Pancreas (tissue), 10 donors: ENCODE measurements around the gene RAB3C. TPM values are rescaled to one million over a fixed set of nuclear protein-coding genes. Genes with fewer than 3 reads are reported as not detected.

Experiments used
- ATAC-seq, 4 donors: fragments of 200-7000 bp; cut with Tn5 transposase; one replicate each; pipeline versions ENCODE4 v1.8.0 to v1.9.1; 2020; ENCODE audit warnings: mild to moderate bottlenecking in 4 of 4, moderate library complexity in 4 of 4
- DNase-seq, 6 donors: peaks; one replicate each; pipeline ENCODE4 v3.0.0-alpha.2; 2020
- FAIRE-seq: peaks from 2 replicates; lab custom pipeline; 2012; peaks lifted over from hg19 to GRCh38; lab: Jason Lieb, UNC
- H3K27ac ChIP-seq, 4 donors: fragments of 200-600 bp; sonication (generic); 1 replicate in 3 of 4; 2 replicates in 1 of 4; pipeline versions ENCODE4 v1.5.0 to v1.8.0; 2020
- H3K27me3 ChIP-seq, 4 donors: fragments of 200-600 bp; one replicate each; pipeline ENCODE4 v1.8.0; 2021
- H3K36me3 ChIP-seq, 3 donors: fragments of 200-600 bp; sonication (generic) in 1 of 3; one replicate each; pipeline versions ENCODE4 v1.5.0 to v1.8.0; 2020 to 2021
- H3K4me1 ChIP-seq, 3 donors: fragments of 200-600 bp; one replicate each; pipeline ENCODE4 v1.8.0; 2021
- H3K4me3 ChIP-seq, 4 donors: fragments of 200-600 bp; sonication (generic) in 2 of 4; one replicate each; pipeline versions ENCODE4 v1.5.0 to v1.8.0; 2020 to 2021
- H3K9me3 ChIP-seq, 4 donors: fragments of 200-600 bp; one replicate each; pipeline ENCODE4 v1.8.0; 2021
- WGBS, 2 donors: extraction: QIAGEN DNeasy Blood & Tissue Kit; methylation state at CpG; one replicate each; pipeline ENCODE4 v1.1.7; 2013; 5-methylcytosine and 5-hydroxymethylcytosine counted together
- intact Hi-C, 3 donors: fragments of 100-400 bp; cut with DNase I; formaldehyde crosslinking; loops; one replicate each; pipeline versions ENCODE4 v1.11.1 to v1.14.2; 2022
- polyA plus RNA-seq, 2 donors: library from polyadenylated mRNA; stranded (reverse); fragments of 200-250 nt; gene quantifications; one replicate each; pipeline ENCODE4 v1.2.3, GENCODE V29; 2013
- total RNA-seq, 6 donors: library from RNA; stranded (reverse); fragmentation: NEBNext Ultra II Directional in 4 of 6; extraction: Animal tissue kit (Norgen Biotek cat#: 25700) in 4 of 6; gene quantifications; one replicate each; pipeline versions ENCODE4 v1.2.1 to v1.2.4, GENCODE V29; 2021 to 2023
- TF ChIP-seq, protein P1 (sequence below), 4 donors: fragments of 200-600 bp; sonication (generic) in 3 of 4; IDR thresholded peaks; one replicate each; pipeline versions ENCODE4 v1.5.0 to v1.8.0; 2021; ENCODE audit warnings: antibody characterized with exemption in 4 of 4
- donor health status: healthy with polysubstance abuse.
- donor health status: DM: no; HTN: no; CAD: no; lungs with moderate emphysema.
- donor health status: DM: no; HTN: no; CAD: no.
- donor health status: control.
- donor health status: control.
- donor health status: Bipolar disorder and iron deficiency.
- donor health status: DM: yes; HTN: yes; CAD: no.
- donor health status: DM: no; HTN: no; CAD: no.
- donor health status: DM: no; HTN: no; CAD: no.
- donor health status: DM: yes; HTN: yes; CAD: no.

The RAB3C gene
- total and polyA plus RNA-seq, 8 donors = 1.7 to 9.0 (median 4.8) TPM

DNA sequence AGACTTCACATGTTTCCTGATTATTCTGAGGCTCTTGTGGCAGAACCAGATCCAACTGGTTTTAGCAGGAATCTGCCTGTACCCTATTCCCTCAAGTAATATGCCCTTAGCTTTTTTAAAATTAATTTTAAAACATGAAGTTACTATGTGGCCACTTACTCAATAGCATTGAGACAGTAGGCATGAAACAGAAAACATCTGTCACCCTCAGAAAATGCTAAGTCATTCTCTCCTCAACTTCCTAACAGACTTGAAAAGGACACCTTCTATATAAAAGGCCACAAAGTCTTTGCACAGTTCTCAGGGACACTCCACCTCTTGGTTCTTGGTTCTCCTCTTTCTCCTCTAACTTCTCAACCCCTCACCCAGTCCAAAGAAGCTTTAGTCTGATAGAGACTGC, 277.8 kb downstream of the RAB3C start:
- Histone ChIP-seq H3K27me3 (peaks cover 0 to 14% (median 0%) of the 10 kb centered on the region in 4 donors), H3K4me1 (peaks cover 0 to 11% (median 0%) of the 10 kb centered on the region in 3 donors), H3K36me3 (no peaks in the 10 kb centered on the region), H3K4me3 (no peak overlapping the region), H3K9me3 (no peaks in the 10 kb centered on the region), H3K27ac (no peak overlapping the region)
- ATAC-seq = no peak
- FAIRE-seq = no peak
- TF ChIP-seq, protein P1, sequence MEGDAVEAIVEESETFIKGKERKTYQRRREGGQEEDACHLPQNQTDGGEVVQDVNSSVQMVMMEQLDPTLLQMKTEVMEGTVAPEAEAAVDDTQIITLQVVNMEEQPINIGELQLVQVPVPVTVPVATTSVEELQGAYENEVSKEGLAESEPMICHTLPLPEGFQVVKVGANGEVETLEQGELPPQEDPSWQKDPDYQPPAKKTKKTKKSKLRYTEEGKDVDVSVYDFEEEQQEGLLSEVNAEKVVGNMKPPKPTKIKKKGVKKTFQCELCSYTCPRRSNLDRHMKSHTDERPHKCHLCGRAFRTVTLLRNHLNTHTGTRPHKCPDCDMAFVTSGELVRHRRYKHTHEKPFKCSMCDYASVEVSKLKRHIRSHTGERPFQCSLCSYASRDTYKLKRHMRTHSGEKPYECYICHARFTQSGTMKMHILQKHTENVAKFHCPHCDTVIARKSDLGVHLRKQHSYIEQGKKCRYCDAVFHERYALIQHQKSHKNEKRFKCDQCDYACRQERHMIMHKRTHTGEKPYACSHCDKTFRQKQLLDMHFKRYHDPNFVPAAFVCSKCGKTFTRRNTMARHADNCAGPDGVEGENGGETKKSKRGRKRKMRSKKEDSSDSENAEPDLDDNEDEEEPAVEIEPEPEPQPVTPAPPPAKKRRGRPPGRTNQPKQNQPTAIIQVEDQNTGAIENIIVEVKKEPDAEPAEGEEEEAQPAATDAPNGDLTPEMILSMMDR (IDR thresholded peaks at IDR 0.05) = no peak
- intact Hi-C loops = no loop called here
- no peak for DNase-seq

DNA sequence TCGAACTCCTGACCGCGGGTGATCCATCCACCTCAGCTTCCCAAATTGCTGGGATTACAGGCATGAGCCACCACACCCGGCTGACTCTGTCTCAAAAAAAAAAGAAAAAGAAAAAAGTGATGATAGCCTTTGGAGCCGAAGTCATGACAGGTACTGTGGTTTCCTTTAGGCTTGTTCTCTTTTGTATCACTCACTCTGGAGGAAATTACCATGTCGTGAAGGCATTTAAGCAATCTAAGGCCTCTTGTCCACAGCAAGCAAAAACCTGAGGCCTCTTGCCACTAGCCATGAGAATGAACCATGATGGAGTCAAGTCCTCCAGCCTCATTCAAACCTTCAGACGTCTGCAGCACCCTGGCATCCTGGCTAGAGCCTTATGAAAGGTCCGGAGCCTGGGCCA, 286.1 kb downstream of the RAB3C start:
- ATAC-seq = no peak
- H3K27ac ChIP-seq = no peak overlapping the region
- FAIRE-seq = no peak
- H3K27me3 ChIP-seq = peaks cover 0 to 7% (median 0%) of the 10 kb centered on the region in 4 donors
- H3K4me1 ChIP-seq = no peaks in the 10 kb centered on the region
- H3K36me3 ChIP-seq = no peaks in the 10 kb centered on the region
- WGBS, 2 donors = 51 to 86% methylated on average over 8 of the region's 8 CpGs
- intact Hi-C loops = no loop called here
- DNase-seq = no peak
- TF ChIP-seq, protein P1 (IDR thresholded peaks at IDR 0.05) = no peak
- H3K9me3 ChIP-seq = no peaks in the 10 kb centered on the region
- H3K4me3 ChIP-seq = no peak overlapping the region

DNA sequence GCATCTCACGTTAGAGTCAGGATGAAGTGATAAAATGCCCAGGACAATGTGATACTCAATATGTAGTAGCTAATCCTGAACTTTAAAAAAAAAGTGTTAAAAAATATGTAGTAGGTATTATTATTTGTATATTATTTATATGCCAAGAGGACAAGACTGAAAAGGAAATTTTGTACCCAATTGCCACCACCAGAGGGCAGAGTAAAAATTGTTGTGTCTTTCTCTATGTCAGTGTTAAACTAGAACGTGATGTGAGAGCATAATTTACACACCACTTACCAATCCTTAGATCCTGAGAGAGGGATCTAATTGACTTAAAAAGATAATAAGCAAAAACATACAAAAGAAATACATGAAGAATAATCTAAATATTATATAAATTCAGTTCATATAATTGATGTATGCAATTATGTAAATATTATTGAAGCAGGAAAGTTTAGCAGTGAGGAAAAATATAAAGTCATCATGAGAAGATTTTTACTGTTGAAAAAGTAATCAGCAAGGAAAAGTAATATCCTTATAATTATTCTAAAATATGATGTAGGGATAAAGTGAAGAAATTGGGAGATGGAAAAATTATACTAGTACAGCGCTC, 288.9 kb downstream of the RAB3C start:
- H3K4me3 ChIP-seq = no peak overlapping the region
- no peaks in the 10 kb centered on the region for H3K9me3 ChIP-seq
- WGBS, 2 donors = 48 to 52% methylated on average over 3 of the region's 3 CpGs
- TF ChIP-seq, protein P1 (IDR thresholded peaks at IDR 0.05) = peak; percentile 21 to 53 (median 48)
- DNase-seq (peak in 1 of 6 donors; percentile 28), ATAC-seq (peak in 3 of 4 donors; percentile 57 to 73 (median 70)), FAIRE-seq (no peak)
- H3K27ac ChIP-seq = no peak overlapping the region
- no peaks in the 10 kb centered on the region for H3K27me3 ChIP-seq
- intact Hi-C loops = no loop called here
- no peaks in the 10 kb centered on the region for H3K4me1 ChIP-seq
- no peaks in the 10 kb centered on the region for H3K36me3 ChIP-seq

DNA sequence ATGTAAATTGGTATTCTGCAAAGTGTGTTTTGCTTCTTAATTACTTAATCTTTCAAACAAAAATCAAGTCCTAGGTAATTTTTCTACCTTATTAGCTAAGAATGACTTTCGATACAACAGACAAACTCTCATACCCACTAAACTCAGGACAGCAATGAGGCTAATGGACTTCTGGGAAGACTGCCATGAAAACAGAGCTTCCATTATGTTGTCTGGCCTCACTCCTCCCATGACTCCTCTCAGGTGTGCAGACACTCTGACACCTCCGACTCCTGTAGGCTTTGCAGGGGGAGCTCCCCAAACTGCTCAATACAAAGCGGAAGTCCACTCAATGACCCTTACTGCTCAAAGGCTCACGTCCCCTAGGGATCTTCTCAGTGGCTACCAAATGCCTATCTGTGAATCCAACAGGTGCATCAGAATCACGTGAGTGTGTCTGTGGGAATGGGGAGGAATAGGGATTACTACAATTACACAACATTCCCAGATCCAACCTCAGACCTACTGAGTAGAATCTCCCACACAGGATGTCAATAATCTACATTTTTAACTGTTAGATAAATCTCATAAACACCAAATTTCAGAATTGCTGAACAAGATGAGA, 289.9 kb downstream of the RAB3C start:
- Histone ChIP-seq H3K36me3 (no peaks in the 10 kb centered on the region), H3K4me3 (no peak overlapping the region), H3K4me1 (no peaks in the 10 kb centered on the region), H3K9me3 (no peaks in the 10 kb centered on the region), H3K27ac (no peak overlapping the region), H3K27me3 (no peaks in the 10 kb centered on the region)
- DNase-seq = no peak
- TF ChIP-seq, protein P1 (IDR thresholded peaks at IDR 0.05) = no peak
- WGBS, 2 donors = 79 to 82% methylated on average over 5 of the region's 5 CpGs
- peak in 2 of 4 donors; percentile 87 to 88 for ATAC-seq
- FAIRE-seq = no peak
- intact Hi-C loops = no loop called here

DNA sequence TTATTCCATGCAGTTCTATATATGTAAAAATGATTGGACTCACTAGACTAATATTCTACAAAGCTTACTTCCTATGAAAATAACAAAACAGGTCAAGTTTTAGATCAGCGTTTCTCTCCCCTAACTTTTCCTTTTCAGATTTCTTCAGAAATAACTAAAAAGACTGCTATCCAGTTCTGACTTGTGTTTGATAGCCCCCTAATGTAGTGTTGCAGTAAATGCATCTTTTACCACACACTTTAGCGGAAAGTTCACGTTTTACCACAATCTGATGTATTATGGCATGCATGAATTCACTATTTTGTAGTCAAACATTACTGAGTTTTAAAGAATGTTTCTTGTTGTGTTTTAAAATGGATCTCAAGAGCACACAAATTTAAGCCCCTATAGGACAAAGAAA, 292.7 kb downstream of the RAB3C start:
- no peaks in the 10 kb centered on the region for H3K9me3 ChIP-seq
- no peak overlapping the region for H3K4me3 ChIP-seq
- DNase-seq (no peak), FAIRE-seq (no peak), ATAC-seq (no peak)
- WGBS, 2 donors = 60 to 66% methylated on average over 3 of the region's 3 CpGs
- H3K4me1 ChIP-seq = no peaks in the 10 kb centered on the region
- intact Hi-C loops = no loop called here
- H3K27me3 ChIP-seq = no peaks in the 10 kb centered on the region
- H3K36me3 ChIP-seq = no peaks in the 10 kb centered on the region
- TF ChIP-seq, protein P1 (IDR thresholded peaks at IDR 0.05) = no peak
- no peak overlapping the region for H3K27ac ChIP-seq
